Activated T-cell treated with anti-CD3 and anti-CD28 coated beads, Interleukin-2, amount 50 U/mL, for 1 hour (primary cell): Measurements from ENCODE around the gene CAMTA1.

Experiments
- DNase-seq: peaks from one replicate; pipeline ENCODE4 v3.0.0-alpha.2; 2020

The CAMTA1 gene

DNA sequence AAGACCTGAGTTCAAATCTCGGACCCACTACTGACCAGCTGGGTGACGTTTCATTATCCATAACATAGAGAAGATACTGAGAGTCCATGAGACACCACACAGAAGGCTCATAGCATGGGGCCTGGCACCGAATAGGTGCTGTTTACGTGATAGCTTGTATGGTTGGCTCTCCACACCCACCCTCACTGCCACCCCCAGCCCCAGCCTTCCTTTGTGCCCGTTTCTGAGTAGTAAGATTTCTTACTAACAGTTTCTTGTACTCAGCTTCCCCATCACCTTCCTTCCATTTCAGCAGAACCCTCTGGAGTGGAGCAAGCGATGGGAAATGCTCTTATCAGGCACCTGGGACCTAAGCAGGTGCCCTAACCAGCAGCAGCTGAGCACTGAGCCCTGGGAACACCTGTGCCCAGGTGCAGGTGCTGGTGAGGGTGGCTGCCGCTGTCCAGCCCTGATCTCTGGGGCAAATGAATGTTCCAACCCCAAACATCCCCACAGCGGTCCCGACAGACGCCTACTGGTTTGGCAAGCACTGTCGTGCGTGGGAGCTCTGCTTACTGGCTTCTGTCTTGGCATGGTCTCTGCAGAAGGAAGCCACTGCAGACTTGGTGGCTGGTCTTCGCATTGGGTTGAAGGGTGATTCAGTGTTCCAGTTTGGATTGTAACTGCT, 225.4 kb downstream of the CAMTA1 start:
- no peak for DNase-seq

DNA sequence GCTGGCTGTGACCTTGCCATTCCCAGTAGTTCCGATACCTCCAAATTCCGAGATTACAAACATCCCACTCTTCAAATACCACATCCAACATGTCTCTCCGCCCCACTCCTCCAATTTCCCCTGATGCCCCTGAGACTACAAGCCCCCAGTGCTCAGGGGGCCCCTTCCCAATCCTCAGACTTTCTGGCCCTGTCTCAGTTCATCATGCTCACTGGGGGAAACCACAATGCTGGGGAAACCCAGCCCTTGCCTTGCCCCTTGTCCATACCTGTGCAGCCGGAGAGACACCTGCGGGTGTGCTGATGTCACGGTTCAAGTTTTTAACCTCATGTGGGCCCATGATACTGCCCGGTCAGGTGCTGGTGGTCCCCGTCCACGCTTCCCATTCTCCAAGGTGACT, 226.6 kb downstream of the CAMTA1 start:
- DNase-seq = no peak

DNA sequence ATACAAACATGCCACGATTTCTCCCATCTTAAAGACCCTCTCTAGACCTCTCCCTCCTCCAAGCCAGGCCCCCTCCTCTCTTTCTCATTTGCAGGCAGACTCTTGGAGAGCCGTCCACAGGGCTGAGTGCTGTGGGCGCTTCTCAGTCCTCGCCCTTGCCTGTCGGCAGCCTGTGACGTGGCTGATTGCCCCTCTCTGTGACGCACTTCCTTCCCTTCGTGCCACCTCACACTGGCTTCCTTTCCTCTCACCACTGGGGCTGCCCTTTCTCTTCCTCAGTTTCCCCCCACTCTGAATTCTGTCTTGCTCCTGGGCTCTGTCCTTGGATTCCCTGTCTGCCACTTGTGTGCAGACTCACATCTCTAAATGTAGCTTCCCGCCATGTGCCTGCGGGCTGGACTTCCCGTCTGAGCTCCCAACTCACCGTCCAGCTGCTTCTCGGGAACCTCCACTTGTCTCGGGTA, 227.2 kb downstream of the CAMTA1 start:
- no peak for DNase-seq

DNA sequence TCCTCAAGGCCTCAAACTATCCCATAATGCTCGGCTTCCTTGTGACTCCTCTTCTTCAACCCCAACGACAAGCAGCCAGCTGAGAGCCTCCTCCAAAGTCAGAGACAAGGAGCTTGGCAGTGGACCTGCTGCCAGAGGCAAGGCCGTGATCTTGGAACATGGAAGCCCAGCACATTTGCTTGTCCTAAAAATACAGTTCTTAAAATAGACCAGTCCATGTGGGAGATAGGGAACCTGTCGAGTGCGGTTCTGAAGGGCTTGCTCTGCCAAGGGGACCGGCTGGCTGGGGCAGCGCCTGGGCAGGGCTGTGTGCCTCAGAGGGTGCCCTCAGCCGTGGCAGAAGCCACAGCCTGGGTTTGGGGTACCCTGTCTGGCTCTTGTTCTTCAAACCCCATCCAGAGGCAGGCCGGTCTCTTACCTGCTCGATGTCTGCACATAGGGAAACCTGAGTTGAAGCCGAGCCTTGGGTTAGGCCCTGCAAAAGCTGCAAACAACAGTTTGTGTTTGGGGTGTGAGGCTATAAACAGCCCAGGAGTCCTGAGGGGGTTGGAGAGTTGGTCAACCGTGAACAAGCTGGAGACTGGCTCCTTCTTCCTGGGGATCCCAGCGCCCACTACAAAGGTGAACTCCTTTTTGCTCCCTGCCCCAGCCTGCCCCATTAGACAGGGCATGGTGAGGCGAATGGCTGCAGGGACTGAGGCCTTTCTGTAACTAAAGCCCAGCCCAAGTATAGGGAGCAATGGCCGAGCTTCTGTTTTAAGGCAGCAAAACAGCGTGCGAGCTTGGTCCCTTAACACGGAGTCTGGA, 228.8 kb downstream of the CAMTA1 start:
- DNase-seq = no peak

DNA sequence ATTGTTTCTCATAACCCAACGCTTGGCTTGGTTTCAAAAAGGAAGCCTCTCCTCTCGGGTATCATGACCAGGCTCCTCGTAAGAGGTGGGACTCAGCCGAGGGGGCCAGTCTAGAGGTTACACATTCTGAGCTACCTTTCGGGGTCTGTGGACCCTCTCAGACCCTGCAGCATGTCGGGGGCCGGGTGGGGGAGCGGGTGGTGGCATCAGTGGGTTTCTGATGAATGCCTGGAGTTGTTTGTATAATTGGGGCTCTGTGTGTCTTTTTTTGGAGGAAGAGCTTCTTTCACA, 229.3 kb downstream of the CAMTA1 start:
- no peak for DNase-seq

DNA sequence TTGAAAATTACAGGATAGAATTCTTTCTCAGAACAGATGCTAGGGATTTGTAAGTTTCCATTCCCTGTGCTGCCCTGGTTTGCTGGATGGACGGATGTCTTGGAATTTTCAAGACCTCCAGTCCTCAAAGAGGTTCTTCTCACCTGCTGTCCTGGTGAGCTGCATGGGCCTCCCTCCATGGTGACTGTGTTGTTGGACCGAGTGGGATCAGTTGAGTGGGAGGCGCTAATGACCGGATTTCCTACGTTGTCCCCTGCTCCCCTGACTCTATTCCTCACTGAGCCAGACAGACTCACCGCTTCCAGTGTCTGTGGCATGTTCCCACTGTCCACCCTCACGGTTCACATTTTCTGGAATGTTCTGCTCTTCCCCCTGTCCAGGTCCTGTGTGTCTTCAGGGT, 229.8 kb downstream of the CAMTA1 start:
- no peak for DNase-seq

DNA sequence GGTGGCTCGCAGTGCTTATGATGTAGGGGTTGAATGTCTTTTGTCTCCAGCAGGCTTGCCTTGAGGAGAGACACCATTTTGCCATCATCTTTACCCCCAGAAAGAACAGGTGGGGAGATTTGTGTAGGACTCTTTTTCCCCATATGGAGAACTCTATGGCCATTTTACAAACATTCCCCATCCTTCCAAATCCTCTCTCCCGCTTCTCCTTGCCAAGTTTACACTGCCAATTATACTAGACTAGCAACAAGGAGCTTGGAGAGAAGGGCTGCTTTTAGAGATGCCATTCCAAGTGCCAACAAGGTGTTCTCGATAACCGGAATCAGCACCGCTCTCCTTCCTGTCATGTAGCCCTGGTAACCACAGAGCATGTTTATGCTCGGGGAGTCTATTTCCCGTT, 233.1 kb downstream of the CAMTA1 start:
- DNase-seq = no peak

DNA sequence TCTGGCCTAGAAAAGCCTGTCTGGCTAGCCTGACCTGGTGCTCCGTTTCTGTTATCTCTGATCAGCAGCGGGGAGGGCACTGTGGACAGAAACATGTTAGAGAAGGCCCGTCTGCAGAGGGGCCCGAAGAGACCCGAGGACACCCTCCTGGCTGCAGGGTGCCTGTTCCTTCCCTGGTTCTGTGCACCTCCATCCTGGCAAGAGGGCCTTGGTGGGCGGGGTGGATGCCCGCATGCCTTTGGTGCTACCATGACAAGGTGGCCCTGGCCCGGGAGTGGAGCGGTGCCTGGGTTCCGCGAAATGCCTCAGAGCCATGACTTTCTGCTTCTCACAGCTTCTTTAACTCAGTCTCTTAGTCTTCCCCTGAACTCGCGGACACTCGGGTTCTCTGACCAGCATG, 233.6 kb downstream of the CAMTA1 start:
- no peak for DNase-seq

DNA sequence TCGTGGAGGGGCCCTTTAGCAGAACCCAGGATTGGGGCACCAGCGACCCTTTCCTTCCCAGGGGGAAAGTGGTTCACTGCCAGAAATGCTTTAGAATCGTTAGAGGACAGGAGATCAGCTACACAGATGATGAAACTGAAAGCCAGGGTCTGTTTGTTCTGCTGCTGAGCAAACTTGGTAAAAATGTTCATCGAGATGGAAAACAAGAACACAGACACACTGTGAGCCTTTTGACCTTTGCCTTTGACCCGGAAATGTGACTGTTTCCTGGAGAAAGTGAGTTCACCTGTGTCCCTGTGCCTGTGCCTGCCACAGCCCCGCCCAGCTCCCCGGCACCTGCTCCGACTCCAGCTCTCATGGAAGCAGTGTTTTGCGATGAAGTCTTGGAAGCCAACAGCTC, 234.3 kb downstream of the CAMTA1 start:
- no peak for DNase-seq

DNA sequence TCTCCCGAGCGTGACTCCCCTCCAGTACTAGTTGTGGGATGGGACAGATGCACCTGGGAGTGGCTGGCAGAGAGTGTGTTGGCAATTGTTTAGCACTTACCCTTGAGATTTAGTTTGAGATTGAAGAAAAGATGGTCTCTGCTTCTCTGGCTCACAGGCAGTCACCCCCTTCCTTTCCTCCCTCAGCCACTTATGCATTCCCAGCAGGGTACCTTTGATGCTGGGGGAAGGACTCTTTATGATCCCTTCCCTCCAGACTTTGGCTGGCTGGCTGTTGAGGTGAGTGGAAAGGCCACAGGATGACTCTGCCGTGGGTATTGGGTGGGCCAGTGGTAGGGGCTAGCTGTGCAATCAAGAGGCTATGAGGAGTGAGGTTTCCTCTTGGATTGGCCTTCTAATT, 236.8 kb downstream of the CAMTA1 start:
- DNase-seq = no peak

DNA sequence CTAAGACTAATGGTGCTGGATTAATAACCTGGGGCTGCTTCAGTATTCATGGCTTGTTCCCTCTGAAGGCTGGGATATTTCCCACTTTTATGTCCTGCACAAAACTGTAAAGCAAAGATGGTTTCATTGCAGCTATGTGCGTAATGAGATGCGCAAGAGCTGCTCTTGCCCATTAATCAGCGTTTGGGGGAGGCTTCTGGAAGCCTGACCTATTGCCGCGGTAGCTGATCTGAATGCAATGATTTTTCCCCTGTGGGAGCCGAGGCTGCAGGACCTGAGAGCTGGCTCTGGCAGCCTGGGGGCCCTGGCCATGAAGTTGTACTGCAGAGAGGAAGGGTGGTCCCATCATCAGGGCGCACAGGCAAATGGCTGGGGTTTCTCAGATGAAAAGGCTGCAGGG, 239.8 kb downstream of the CAMTA1 start:
- DNase-seq = no peak

DNA sequence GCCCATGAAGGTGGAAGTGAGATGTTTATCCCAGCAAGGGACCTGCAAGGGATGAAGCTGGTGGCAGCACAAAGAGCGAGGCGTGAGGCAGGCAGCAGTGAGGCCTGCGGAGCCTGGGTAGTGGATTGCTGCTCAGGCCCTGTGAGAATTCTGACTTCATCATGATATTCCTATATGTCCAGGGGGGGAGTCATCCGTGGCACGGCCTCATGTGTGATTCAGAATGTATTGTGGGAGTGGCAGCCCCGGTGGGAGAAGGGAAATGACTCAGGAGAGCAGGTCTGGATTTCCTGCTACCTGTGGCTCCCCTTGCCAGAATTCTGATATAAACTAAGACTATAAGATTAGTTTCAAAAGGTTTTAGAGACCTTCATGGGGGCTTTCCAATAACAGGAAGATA, 240.9 kb downstream of the CAMTA1 start:
- no peak for DNase-seq

DNA sequence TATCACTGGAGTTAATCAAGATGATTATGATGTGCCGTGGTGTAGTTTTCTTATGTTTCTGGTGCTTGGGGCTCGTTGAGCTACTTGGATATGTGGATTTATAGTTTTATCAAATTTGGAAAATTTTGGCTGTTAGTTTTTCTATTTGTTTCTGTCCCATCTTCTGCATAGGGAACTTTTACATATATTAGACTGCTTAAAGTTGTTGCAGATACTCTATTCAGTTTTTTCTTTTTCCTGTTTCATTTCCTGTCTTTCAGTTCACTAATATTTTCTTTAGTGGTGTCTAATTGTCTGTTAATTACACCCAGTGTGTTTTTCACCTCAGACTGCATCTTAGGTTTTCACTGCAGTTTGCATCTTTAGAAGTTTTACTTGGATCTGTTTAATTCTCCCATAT, 247.7 kb downstream of the CAMTA1 start:
- DNase-seq = no peak

DNA sequence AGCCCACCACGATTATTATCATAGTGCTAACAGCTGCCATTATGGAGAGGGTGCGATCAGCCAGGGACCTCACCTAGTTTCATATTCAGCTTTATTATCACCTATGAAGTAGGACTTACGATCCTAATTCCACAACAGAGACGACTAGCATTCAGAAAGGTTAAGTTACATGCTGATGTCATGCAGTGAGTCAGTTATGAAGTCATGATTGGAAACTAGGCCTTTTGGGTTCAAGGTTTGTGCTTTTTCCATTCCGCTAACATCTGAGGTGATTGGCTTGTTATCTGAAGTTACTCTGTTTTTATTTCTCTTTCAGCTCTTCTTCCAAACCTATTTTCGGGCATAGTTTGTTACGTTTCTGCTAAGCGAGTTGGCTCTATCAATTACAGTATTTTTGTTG, 251.1 kb downstream of the CAMTA1 start:
- no peak for DNase-seq

DNA sequence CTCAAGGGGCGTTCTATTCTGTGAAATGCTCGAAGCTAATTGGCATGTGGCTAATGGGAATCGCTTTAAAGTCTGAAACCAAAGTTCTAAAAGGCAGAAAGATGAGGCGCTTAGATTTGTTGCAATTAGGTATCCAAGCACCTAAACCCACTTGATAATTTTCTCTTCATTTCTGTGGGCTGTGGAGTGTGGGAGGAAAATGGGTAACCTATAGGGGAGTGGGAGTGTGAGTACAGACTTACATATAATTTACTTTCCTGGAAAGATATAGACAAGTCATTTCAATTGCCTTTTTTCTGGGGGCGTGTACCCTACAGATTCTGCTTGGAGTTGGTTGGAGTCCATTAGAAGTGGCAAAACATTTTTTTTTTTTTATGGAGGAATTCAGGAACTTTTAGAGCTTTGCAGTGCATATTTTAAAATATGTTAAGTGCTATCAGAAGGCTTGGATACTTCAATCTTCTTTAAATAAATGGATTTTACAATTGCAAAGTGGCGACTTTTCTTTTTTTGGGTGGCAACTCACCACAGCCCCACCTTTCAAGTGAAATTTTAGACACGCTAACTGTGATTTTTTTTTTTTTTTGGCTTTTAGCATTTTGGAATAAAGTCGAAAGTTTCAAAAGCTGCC, 254.5 kb downstream of the CAMTA1 start:
- DNase-seq = no peak

DNA sequence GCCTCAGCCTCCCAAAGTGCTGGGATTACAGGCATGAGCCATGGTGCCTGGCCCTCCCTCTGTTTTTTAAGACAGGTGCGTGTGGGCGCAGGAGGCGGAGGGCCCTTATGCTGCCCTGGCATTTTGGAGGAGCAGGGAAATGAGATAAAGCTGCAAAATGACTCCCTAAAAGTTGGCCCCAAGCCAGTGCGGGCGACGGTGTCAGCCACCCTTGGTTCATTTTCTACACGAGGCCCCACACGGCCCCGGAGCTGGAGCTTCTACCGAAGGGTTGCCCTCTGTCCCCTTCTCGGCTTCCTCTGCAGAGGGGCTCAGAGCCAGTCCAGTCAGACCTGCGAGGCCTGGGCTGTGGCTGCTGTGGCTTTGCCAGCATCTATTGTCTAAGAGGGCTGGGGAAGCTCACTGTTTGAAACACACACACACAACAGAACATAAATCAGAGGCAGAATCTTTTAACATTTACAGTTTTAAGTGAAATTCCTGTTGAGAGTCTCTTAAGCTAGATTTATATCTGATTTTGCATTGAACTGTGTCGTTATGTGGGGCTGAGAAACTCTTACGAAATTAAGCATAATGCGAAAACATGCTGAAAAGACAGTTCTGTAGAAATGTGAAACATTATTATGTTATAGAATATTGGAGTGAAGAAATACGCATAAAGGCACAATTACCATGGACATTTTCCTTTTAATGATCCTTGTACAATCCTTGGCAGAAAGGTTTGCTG, 255.9 kb downstream of the CAMTA1 start:
- no peak for DNase-seq

DNA sequence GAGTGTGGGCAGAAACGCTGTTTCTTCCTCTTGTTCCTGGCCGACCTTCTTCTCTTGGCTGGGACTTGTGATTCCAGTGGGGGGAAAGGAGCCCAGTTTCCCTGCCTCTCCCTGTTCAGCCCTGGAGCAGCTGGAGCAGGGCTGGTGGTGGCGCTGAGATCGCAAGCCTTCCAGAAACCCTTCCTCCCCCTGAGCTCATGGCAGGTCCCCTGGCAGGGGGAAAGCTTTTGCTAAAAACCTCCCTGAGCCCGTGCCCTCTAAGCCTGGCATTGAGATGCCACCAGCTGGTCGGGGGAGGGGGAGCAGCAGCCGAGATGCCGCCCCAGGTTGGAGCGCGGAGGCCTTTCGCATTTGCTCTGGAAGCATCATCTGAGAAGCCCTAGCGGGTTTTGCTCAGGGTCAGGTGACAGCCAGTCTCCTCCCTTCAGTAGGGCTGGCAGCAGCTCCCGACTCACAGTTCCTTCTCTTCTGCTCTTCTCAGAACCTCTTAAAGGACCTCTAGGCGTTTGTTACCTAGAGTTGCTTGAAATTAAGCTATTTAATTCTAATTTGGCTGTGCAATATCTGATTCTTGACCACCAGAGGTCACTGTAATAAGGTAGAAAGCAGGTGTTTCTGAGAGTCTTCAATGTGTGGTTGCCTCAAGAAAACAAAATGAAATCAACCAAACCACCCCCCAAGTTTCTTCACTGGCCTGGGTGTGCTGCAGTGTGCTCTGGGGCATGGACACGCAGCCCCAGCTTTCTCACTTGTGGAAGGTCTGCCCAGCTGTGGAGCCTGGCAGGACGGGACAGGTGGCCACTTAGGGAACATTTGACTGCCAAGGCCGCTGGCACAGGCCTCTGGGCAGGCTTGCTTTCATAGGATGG, 257.3 kb downstream of the CAMTA1 start:
- no peak for DNase-seq

DNA sequence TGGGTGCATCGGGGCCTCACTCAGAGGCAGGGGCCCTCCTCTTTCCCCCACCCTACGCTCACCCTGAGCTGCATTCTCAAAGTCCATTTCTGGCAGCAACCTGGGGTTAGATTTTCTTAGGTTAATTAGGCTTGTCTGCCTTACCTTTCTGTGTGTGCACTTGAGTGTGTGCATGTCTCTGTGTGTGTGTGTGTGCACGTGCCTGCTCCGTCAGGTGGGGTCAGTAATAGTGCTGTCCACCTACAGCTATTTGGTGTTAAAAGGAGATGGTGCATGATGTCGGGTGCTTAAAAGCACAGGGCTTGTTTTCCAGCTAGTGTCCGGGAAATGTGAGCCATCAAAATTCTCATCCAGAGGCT, 257.9 kb downstream of the CAMTA1 start:
- no peak for DNase-seq

DNA sequence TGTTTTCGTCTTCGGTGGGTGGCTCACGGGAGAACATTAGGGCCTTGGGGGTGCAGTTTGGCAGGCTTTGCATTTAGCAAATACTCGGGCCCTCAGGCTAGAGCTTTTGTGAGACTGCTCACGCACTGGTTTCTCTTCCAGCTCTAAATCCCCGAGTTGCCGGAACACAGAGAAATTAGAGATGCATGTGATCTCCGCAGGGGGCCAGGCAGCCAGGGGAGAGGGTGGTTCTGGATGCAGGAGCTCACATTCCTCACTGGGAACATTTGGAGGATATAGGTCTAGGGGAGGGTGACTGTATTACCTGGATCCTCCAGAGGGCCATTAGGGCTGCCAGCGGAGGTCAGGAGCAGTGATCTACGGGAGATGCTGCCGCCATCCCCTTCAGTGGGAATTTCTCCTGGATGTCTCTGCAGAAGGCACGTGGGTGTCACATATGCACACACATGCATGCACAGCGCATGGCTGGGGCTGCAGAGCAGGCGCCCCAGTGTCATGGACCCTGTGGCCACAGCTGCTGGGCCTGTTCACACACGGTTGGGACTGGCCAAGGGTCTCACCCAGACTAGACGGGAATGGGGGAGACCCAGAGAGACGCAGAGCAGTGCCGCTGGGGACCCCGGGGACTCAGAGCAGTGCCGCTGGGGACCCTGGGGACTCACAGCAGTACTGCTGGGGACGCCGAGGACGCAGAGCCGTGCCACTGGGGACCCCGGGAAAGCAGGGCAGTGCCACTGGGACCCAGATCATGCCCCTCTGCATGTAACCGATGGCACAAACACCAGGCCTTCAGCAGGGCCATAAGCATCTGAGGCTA, 258.7 kb downstream of the CAMTA1 start:
- DNase-seq = no peak

DNA sequence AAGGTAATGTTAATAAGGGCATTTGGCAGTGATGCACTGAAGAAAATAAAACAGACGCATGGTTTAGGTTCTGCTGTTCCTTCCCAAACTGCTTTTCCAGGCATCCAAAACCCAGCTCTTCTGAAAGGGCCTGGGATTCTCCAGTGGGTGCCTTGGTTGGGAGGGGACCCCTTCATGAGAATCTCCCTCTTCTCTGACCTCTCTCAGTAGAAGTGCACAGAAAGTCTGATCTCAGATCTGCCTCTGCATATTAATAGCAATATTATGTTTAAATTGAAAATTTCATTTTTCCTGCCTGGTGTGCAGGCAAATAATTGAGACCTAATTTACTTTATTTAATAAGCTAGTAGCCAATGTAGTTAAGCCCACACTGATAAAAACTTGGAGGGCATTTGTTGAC, 260.6 kb downstream of the CAMTA1 start:
- DNase-seq = no peak

DNA sequence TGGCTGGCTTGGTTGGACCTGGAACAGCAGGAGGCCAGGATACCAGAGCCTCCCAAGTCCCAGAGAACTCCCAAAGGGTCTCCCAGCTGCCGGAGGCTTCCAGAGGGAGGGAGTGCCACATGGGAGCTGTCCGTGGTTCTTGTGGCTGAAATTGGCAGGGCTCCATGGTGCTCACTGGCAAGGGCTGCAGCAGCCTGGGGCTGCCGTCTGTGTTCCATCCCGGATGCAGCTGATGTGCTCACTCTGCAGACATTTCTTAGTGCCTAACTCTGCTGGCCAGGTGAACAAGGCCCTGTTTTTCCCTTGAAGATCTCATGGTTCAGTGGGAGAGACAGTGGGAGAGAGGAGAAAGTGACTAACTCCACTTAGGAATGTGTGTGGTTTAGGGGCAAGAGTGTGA, 261.1 kb downstream of the CAMTA1 start:
- DNase-seq = no peak

DNA sequence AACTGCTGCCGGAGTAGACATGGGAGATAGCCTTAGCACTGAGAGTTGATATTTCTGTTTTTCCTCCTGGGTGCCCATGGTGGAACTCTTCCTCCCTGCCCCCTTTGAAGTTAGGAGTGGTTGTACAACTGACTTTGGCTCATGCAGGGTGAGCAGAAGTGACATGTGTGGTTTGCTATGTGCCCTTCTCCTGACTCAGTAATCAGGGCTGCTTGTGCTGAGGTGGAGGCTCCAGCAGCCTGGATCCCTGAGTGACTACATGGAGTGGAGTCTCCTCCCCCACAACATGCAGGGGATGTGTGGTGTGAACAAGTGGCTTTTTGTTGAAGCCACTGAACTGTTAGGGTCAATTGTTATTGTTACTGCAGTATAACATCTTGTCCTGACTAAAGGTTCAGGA, 261.6 kb downstream of the CAMTA1 start:
- no peak for DNase-seq
